RWPE2 (cell line): ENCODE data around the gene PRR30.

Experiments
- ATAC-seq: fragments of 200-7000 bp; cut with Tn5 transposase; 3 replicates; pipeline ENCODE4 v1.9.1; 2021; ENCODE audit warnings: low read depth
- DNase-seq: peaks from one replicate; pipeline ENCODE4 v3.0.0-alpha.2; 2020; ENCODE audit warnings: low spot score
- H3K27ac ChIP-seq: fragments of 450-650 bp; 2 replicates; pipeline ENCODE4 v1.5.1; 2017; ENCODE audit warnings: mild to moderate bottlenecking; ENCODE audit not compliant: poor library complexity, severe bottlenecking
- H3K27me3 ChIP-seq: fragments of 250-450 bp; sonication (Bioruptor Pico); 2 replicates; pipeline ENCODE4 v1.5.1; 2021; ENCODE audit warnings: mild to moderate bottlenecking, moderate library complexity; ENCODE audit not compliant: insufficient read depth, poor library complexity, severe bottlenecking
- H3K36me3 ChIP-seq: fragments of 250-450 bp; sonication (Bioruptor Pico); 2 replicates; pipeline ENCODE4 v1.5.1; 2020; ENCODE audit warnings: low read depth, mild to moderate bottlenecking, moderate library complexity
- H3K4me1 ChIP-seq: fragments of 250-450 bp; sonication (Bioruptor Pico); 2 replicates; pipeline ENCODE4 v1.5.1; 2021; ENCODE audit warnings: mild to moderate bottlenecking, moderate library complexity; ENCODE audit not compliant: insufficient read depth, poor library complexity, severe bottlenecking
- H3K4me3 ChIP-seq: fragments of 250-450 bp; sonication (Bioruptor Pico); 2 replicates; pipeline ENCODE4 v1.5.1; 2021; ENCODE audit warnings: mild to moderate bottlenecking, moderate library complexity; ENCODE audit not compliant: severe bottlenecking
- H3K9me3 ChIP-seq: fragments of 250-450 bp; sonication (Bioruptor Pico); 2 replicates; pipeline ENCODE4 v1.5.1; 2021; ENCODE audit warnings: mild to moderate bottlenecking, moderate library complexity; ENCODE audit not compliant: severe bottlenecking
- TF ChIP-seq, protein P1 (sequence below): fragments of 450-650 bp; IDR thresholded peaks from one replicate; pipeline ENCODE4 v1.5.1; 2017; ENCODE audit warnings: mild to moderate bottlenecking, moderate library complexity; ENCODE audit not compliant: poor library complexity, severe bottlenecking

The PRR30 gene

DNA sequence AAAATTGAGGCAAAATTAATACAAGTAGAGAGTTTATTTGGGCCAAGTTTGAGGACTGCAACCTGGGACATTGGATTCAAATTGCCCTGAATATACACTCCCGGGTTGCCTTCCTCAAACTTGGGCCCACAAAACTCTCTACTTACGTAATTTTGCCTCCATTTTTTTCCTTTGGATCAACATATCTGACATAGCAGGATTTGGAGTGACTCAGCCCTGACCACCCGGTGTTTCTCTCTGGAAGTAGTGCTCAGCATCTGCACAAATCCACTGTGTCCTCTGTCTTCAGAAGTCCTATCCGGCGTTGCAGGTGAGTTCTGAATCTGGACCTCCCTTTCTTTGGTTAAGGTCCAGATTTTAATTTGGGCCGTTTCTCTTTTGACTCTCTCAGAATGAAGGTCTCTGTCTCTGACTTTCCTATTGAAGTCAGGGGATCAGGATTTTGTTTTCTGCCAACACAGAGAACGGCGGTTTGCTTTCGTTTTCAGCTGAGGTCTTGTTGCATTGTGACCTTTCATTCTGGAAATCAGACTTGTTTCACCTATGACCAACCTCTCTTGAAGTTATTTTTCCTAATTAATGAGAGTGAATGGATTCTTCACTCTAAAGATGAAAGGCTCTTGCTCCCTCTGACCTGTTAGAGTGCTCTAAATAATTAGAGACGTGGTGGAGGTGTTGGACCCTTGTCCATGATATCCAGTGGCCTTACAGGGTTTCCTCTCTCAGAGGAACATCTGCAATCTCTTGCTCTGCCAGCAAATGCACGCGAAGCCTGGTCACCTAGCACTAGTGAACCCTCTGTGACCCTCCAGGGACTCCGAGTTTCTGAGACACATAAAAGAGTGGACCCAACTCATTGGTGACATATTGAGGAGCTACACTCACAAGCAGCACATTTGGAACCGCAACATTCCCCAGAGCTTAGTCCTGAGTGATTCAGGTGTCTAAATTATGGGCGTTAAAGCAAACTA, 23.2 kb upstream of the PRR30 start:
- ATAC-seq (no peak), DNase-seq (no peak)
- H3K27me3 ChIP-seq, result no peaks in the 10 kb centered on the region
- H3K36me3 ChIP-seq, result no peaks in the 10 kb centered on the region
- no peaks in the 10 kb centered on the region for H3K9me3 ChIP-seq
- no peak overlapping the region for H3K4me3 ChIP-seq
- no peak overlapping the region for H3K27ac ChIP-seq
- H3K4me1 ChIP-seq, result no peaks in the 10 kb centered on the region
- TF ChIP-seq, protein P1, sequence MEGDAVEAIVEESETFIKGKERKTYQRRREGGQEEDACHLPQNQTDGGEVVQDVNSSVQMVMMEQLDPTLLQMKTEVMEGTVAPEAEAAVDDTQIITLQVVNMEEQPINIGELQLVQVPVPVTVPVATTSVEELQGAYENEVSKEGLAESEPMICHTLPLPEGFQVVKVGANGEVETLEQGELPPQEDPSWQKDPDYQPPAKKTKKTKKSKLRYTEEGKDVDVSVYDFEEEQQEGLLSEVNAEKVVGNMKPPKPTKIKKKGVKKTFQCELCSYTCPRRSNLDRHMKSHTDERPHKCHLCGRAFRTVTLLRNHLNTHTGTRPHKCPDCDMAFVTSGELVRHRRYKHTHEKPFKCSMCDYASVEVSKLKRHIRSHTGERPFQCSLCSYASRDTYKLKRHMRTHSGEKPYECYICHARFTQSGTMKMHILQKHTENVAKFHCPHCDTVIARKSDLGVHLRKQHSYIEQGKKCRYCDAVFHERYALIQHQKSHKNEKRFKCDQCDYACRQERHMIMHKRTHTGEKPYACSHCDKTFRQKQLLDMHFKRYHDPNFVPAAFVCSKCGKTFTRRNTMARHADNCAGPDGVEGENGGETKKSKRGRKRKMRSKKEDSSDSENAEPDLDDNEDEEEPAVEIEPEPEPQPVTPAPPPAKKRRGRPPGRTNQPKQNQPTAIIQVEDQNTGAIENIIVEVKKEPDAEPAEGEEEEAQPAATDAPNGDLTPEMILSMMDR, result no peak

DNA sequence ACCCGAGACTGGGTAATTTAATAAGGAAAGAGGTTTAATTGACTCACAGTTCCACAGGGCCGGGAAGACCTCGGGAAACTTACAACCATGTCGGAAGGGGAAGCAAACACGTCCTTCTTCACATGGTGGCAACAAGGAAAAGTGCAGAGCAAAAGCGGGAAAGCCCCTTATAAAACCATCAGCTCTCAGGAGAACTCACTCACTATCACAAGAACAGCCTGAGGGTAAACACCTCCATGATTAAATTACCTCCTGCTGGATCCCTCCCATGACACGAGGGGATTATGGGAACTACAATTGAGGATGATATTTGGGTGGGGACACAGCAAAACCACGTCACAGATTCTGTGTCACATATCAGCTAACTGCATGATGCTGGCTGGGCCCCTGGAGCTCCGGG, 21.0 kb upstream of the PRR30 start:
- ATAC-seq, result no peak
- H3K9me3 ChIP-seq, result no peaks in the 10 kb centered on the region
- TF ChIP-seq, protein P1, result no peak
- H3K27me3 ChIP-seq, result no peaks in the 10 kb centered on the region
- DNase-seq, result no peak
- no peaks in the 10 kb centered on the region for H3K36me3 ChIP-seq
- no peaks in the 10 kb centered on the region for H3K4me1 ChIP-seq
- H3K27ac ChIP-seq, result no peak overlapping the region
- H3K4me3 ChIP-seq, result no peak overlapping the region

DNA sequence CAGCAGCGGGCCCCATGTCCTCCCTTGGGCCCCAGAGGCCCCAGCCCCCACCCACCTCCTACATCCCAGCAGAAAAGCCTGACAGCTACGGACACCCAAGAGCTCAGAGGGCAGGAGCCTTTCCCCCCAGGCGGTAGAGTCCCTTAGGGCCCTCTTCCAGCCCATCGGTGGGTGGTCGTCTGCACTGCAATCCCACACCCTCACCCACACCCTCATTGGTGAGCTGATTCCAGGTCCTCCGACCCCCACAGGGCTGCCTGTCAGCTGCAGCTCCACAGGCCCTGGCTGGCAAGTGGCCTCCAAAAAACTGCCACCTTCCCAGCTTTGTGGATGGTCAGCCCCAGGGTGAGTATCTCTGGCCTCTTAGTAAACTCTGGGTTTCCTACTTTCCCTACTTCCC, 20.1 kb upstream of the PRR30 start:
- TF ChIP-seq, protein P1, result no peak
- H3K27me3 ChIP-seq, result no peaks in the 10 kb centered on the region
- DNase-seq, result no peak
- H3K36me3 ChIP-seq, result no peaks in the 10 kb centered on the region
- ATAC-seq, result no peak
- no peaks in the 10 kb centered on the region for H3K9me3 ChIP-seq
- H3K4me3 ChIP-seq, result no peak overlapping the region
- no peaks in the 10 kb centered on the region for H3K4me1 ChIP-seq
- no peak overlapping the region for H3K27ac ChIP-seq

DNA sequence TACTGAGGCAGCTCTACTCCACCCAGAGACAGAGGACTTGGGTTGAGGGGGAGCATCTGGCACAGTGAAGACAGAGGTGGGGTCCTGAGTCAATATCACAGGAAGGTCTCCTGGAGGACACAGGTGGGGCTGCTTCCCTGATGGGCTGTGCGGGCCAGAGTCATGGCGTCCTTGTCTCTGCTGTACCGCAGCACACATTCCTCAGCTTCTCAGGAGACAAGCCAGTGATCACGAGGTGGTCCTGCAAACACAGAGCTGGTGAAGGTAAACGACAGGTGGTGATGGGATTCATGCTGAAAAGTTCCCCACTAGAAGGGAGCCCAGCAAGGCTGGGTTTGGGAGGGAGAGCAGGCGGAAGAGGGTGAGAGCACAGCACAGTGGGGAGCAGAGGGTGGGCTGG, 19.3 kb upstream of the PRR30 start:
- no peak overlapping the region for H3K27ac ChIP-seq
- H3K36me3 ChIP-seq, result no peaks in the 10 kb centered on the region
- H3K27me3 ChIP-seq, result no peaks in the 10 kb centered on the region
- no peak overlapping the region for H3K4me3 ChIP-seq
- H3K4me1 ChIP-seq, result no peaks in the 10 kb centered on the region
- TF ChIP-seq, protein P1, result no peak
- H3K9me3 ChIP-seq, result no peaks in the 10 kb centered on the region
- ATAC-seq (no peak), DNase-seq (no peak)

DNA sequence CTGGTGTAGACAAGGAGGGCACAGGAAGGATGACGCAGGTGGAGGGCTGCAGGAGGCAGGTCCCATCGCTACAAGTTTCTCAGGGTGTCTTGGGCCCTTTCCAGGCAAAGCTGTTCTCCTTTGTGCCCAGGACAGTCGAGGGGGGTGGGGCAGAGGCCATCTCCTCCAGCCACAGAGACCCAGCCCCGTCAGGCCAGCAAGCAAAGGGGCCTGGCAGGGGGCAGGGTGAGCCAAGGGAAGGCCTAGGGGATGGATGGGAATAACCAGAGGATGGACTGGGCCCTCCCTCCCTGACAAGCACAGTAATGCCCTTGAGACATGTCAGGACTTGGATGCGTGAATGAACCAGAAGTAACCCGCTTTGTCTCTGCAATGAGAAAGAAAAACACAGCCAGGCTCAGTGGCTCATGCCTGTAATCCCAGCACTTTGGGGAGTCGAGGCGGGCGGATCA, 15.9 kb upstream of the PRR30 start:
- Histone ChIP-seq H3K27ac (no peak overlapping the region), H3K4me1 (no peaks in the 10 kb centered on the region), H3K9me3 (no peaks in the 10 kb centered on the region), H3K36me3 (no peaks in the 10 kb centered on the region), H3K27me3 (no peaks in the 10 kb centered on the region), H3K4me3 (no peak overlapping the region)
- TF ChIP-seq, protein P1, result no peak
- DNase-seq, result no peak
- ATAC-seq, result peak; percentile 29; the same call in 1 of the 3 replicates
